GM19023 (cell line): ENCODE results near the gene DNAH17.

Experiments
- ATAC-seq: cut with Tn5 transposase; IDR thresholded peaks from one replicate; pipeline ENCODE4 v1.9.1; 2021; ENCODE audit warnings: mild to moderate bottlenecking, moderate library complexity; ENCODE audit not compliant: unreplicated experiment

Gene DNAH17

GRCh38 chr17:78419970-78420815 is 157.0 kb downstream of the DNAH17 start:
- no peak for ATAC-seq

- no peak for ATAC-seq
These were observed 158.7 kb downstream of the DNAH17 start for GRCh38 chr17:78418326-78419026.

- ATAC-seq, result no peak
These were observed 159.7 kb downstream of the DNAH17 start for GRCh38 chr17:78417531-78417909.

- no peak for ATAC-seq
These were observed 160.2 kb downstream of the DNAH17 start for GRCh38 chr17:78416791-78417530.

- no peak for ATAC-seq
These were observed 161.1 kb downstream of the DNAH17 start for GRCh38 chr17:78415821-78416711.

- ATAC-seq, result no peak
These were observed 162.7 kb downstream of the DNAH17 start for GRCh38 chr17:78414178-78415162.

- no peak for ATAC-seq
These were observed 164.8 kb downstream of the DNAH17 start for GRCh38 chr17:78412403-78412802.

- ATAC-seq, result no peak
These were observed 165.8 kb downstream of the DNAH17 start for GRCh38 chr17:78411241-78411857.

GRCh38 chr17:78409191-78409928 is 167.8 kb downstream of the DNAH17 start:
- no peak for ATAC-seq

- ATAC-seq, result no peak
These were observed 168.6 kb downstream of the DNAH17 start for GRCh38 chr17:78408476-78409050.

GRCh38 chr17:78407387-78408000 is 169.7 kb downstream of the DNAH17 start:
- no peak for ATAC-seq

GRCh38 chr17:78406920-78407319 is 170.3 kb downstream of the DNAH17 start:
- no peak for ATAC-seq

GRCh38 chr17:78406396-78406795 is 170.8 kb downstream of the DNAH17 start:
- no peak for ATAC-seq

- ATAC-seq, result no peak
These were observed 173.4 kb downstream of the DNAH17 start for GRCh38 chr17:78403822-78404221.

- no peak for ATAC-seq
These were observed 175.3 kb downstream of the DNAH17 start for GRCh38 chr17:78401891-78402290.

GRCh38 chr17:78401246-78401645 is 175.9 kb downstream of the DNAH17 start:
- no peak for ATAC-seq

- no peak for ATAC-seq
These were observed 176.5 kb downstream of the DNAH17 start for GRCh38 chr17:78400581-78401240.
